Ovary (tissue), 9 donors: ENCODE data around the gene MINDY4B. TPM values are rescaled to one million over a fixed set of nuclear protein-coding genes. Genes with fewer than 3 reads are reported as not detected.
A peak's percentile ranks its signal among the peaks of the same experiment; 100 is the strongest.
"Not testable (repeated sequence)": the region's sequence is repeated elsewhere in the genome, so short reads cannot be mapped to it uniquely, and the experiment has no call there.

ENCODE experiments used
- DNase-seq, 5 donors: peaks; one replicate each; pipeline ENCODE4 v3.0.0-alpha.2; 2019 to 2020
- H3K27ac ChIP-seq, 2 donors: fragments of 200-600 bp; one replicate each; pipeline versions ENCODE4 v1.5.1 to v1.8.0; 2019 to 2022
- H3K27me3 ChIP-seq: fragments of 200-600 bp; one replicate; pipeline ENCODE4 v1.8.0; 2022
- H3K36me3 ChIP-seq: fragments of 200-600 bp; sonication (generic); one replicate; pipeline ENCODE4 v1.5.1; 2019
- H3K4me1 ChIP-seq: one replicate; pipeline ENCODE4 v1.8.1; 2013; ENCODE audit warnings: mild to moderate bottlenecking, moderate library complexity; ENCODE audit not compliant: insufficient read depth
- H3K4me3 ChIP-seq: fragments of 200-600 bp; sonication (generic); one replicate; pipeline ENCODE4 v1.5.1; 2017
- H3K9me3 ChIP-seq, 2 donors: fragments of 200-600 bp in 1 of 2; sonication (generic) in 1 of 2; one replicate each; pipeline versions ENCODE4 v1.5.1 to v1.8.1; 2013 to 2019; ENCODE audit warnings: mild to moderate bottlenecking in 1 of 2, moderate library complexity in 1 of 2
- EP300 ChIP-seq: sonication (generic); formaldehyde crosslinking; IDR thresholded peaks from one replicate; pipeline ENCODE4 v1.6.1; 2017; ENCODE audit warnings: antibody characterized with exemption
- POLR2A ChIP-seq: fragments of 450-650 bp; IDR thresholded peaks from one replicate; pipeline ENCODE4 v1.6.1; 2017; ENCODE audit warnings: antibody characterized with exemption, mild to moderate bottlenecking, moderate library complexity
- WGBS, 3 donors: extraction: QIAGEN DNeasy Blood & Tissue Kit in 1 of 3; methylation state at CpG; one replicate each; pipeline versions ENCODE4 v1.1.5 to v1.1.7; 2013 to 2017; 5-methylcytosine and 5-hydroxymethylcytosine counted together
- intact Hi-C, 4 donors: fragments of 100-400 bp; cut with DNase I; formaldehyde crosslinking; loops; one replicate each; pipeline versions ENCODE4 v1.11.0 to v1.15.1; 2022 to 2023
- polyA plus RNA-seq, 2 donors: library from polyadenylated mRNA; stranded (reverse); fragments of 200-250 nt in 1 of 2; fragments of 350-450 nt in 1 of 2; fragmentation: Illumina TruSeq in 1 of 2; extraction: RNeasy Lipid Tissue Mini Kit (QIAGEN cat#74804) in 1 of 2; gene quantifications; one replicate each; pipeline ENCODE4 v1.2.3, GENCODE V29; 2013 to 2014
- total RNA-seq, 7 donors: library from RNA; depleted of rRNA in 2 of 7; stranded (reverse); fragments of >200 nt in 2 of 7; fragmentation: NEBNext Ultra II Directional in 3 of 7; extraction: Animal tissue kit (Norgen Biotek cat#: 25700) in 3 of 7; gene quantifications; one replicate each; pipeline versions ENCODE4 v1.1.0 to v1.2.4, GENCODE V29; 2016 to 2023
- TF ChIP-seq, protein P1 (sequence below), 3 donors: fragments of 450-650 bp in 2 of 3; fragments of 200-600 bp in 1 of 3; IDR thresholded peaks; one replicate each; pipeline versions ENCODE4 v1.5.1 to v1.8.0; 2016 to 2022; ENCODE audit warnings: antibody characterized with exemption in 3 of 3, mild to moderate bottlenecking in 1 of 3
- donor health status: DM: no; HTN: no; CAD: no; lungs with moderate emphysema.
- donor health status: DM: no; HTN: no; CAD: no.
- donor health status: Bipolar disorder and iron deficiency.
- donor health status: DM: yes; HTN: yes; CAD: no.
- donor health status: DM: no; HTN: no; CAD: no.
- donor health status: DM: yes; HTN: yes; CAD: no.

MINDY4B gene
- total and polyA plus RNA-seq, 9 donors: not detected

DNA sequence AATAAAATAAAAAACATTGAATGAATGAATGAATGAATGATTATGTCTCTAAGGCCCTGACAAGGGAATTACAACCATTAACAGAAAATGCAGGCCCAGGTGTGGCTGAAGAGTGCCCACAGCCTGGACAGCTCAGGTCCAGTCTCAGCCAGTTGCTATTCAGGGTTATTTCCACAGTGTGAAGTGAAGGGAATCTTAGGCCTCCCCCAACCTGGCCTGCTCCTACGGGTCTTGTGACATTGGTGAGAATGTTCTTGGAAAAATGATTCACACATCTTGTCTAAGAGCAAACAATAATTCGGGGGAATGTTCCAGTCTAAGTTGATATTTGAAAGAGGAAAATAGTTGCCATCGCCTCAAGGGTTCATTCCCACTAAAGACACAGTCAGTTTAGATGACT lies 37.0 kb downstream of the MINDY4B start:
- no peaks in the 10 kb centered on the region for H3K9me3 ChIP-seq
- no peaks in the 10 kb centered on the region for H3K27me3 ChIP-seq
- TF ChIP-seq EP300 (no peak), POLR2A (no peak)
- TF ChIP-seq, protein P1, sequence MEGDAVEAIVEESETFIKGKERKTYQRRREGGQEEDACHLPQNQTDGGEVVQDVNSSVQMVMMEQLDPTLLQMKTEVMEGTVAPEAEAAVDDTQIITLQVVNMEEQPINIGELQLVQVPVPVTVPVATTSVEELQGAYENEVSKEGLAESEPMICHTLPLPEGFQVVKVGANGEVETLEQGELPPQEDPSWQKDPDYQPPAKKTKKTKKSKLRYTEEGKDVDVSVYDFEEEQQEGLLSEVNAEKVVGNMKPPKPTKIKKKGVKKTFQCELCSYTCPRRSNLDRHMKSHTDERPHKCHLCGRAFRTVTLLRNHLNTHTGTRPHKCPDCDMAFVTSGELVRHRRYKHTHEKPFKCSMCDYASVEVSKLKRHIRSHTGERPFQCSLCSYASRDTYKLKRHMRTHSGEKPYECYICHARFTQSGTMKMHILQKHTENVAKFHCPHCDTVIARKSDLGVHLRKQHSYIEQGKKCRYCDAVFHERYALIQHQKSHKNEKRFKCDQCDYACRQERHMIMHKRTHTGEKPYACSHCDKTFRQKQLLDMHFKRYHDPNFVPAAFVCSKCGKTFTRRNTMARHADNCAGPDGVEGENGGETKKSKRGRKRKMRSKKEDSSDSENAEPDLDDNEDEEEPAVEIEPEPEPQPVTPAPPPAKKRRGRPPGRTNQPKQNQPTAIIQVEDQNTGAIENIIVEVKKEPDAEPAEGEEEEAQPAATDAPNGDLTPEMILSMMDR (IDR thresholded peaks at IDR 0.05): no peak
- DNase-seq: peak in 3 of 5 donors; percentile 37 to 45 (median 40)
- H3K27ac ChIP-seq: no peak overlapping the region
- H3K4me1 ChIP-seq: no peaks in the 10 kb centered on the region
- intact Hi-C loops: no loop called here
- WGBS, 3 donors: 24 to 38% (median 31%) methylated on average over 3 of the region's 3 CpGs
- no peaks in the 10 kb centered on the region for H3K36me3 ChIP-seq
- H3K4me3 ChIP-seq: no peak overlapping the region

DNA sequence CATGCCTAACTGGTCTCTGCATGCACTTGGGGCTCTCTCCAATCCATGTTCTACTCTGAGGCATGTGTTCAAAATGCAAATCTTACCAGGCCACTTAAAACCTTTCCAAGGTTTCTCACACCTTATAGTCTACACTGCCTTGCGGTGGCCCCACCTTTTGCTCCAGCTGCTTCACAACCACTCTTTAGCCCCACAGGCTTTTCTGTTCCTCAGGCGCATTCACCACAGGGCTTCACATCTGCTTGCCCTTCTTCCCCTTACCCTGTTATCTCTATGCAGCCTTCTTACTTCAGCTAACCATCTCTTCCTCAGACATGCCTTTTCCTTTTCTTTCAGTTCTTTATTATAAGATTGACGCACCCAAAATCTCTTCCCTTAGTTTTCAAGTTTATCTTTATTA lies 37.8 kb downstream of the MINDY4B start:
- intact Hi-C loops: no loop called here
- H3K4me1 ChIP-seq: no peaks in the 10 kb centered on the region
- no peak overlapping the region for H3K27ac ChIP-seq
- no peak for DNase-seq
- H3K36me3 ChIP-seq: no peaks in the 10 kb centered on the region
- H3K27me3 ChIP-seq: no peaks in the 10 kb centered on the region
- H3K9me3 ChIP-seq: no peaks in the 10 kb centered on the region
- TF ChIP-seq EP300 (no peak), POLR2A (no peak)
- TF ChIP-seq, protein P1 (IDR thresholded peaks at IDR 0.05): no peak
- no peak overlapping the region for H3K4me3 ChIP-seq
- 93 to 97% (median 95%) methylated on average over 3 of the region's 3 CpGs for WGBS, 3 donors

DNA sequence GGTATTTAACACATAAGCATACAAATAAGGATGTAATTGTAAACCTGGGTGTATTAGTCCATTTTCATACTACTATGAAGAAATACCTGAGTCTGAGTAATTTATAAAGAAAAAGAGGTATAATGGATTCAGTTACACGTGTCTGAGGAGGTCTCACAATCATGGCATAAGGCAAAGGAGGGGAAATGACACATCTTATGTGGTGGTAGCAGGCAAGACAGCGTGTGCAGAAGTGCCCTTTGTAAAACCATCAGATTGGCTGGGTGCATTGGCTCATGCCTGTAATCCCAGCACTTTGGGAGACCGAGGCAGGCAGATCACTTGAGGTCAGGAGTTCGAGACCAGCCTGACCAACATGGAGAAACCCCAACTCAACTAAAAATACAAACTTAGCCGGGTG lies 41.3 kb downstream of the MINDY4B start:
- 87 to 91% (median 90%) methylated on average over 5 of the region's 5 CpGs for WGBS, 3 donors

DNA sequence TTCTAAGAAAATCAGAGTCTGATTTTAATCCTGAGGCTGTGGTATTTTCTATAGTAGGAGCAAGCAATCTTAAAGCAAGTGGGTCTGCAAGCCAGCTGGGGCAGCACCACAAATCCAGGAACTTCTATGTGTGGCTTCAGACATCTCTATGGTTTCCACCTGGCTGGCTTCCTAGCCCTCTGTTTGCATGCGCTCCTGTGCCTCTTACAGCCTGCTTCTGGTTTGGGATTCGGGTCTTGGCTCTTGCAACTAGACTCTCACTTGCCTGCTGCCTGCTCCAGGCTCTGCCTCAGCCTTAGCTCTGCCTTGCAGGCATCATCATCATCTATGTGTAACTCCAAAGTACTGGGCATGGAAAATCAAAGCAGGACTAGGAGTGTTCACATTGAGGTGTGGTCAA lies 43.4 kb downstream of the MINDY4B start:
- H3K4me3 ChIP-seq: no peak overlapping the region
- no peaks in the 10 kb centered on the region for H3K27me3 ChIP-seq
- H3K27ac ChIP-seq: no peak overlapping the region
- H3K9me3 ChIP-seq: no peaks in the 10 kb centered on the region
- intact Hi-C loops: loop anchor here (5.0 kb wide), 4 partner anchors 75 to 285 kb away; no protein-coding TSS in a partner anchor
- 86 to 95% (median 87%) methylated on average over 2 of the region's 2 CpGs for WGBS, 3 donors
- H3K4me1 ChIP-seq: no peaks in the 10 kb centered on the region
- no peaks in the 10 kb centered on the region for H3K36me3 ChIP-seq
- DNase-seq: no peak
- TF ChIP-seq POLR2A (no peak), EP300 (no peak)
- TF ChIP-seq, protein P1 (IDR thresholded peaks at IDR 0.05): no peak

More for the DNA sequence above, 41.3 kb downstream of the MINDY4B start:
- not testable (repeated sequence) for H3K27ac ChIP-seq, DNase-seq, H3K9me3 ChIP-seq, H3K4me3 ChIP-seq, H3K36me3 ChIP-seq, H3K4me1 ChIP-seq, H3K27me3 ChIP-seq
- intact Hi-C loops: loop anchor here (2.0 to 5.0 kb wide), 5 partner anchors 77 to 283 kb away; no protein-coding TSS in a partner anchor

DNA sequence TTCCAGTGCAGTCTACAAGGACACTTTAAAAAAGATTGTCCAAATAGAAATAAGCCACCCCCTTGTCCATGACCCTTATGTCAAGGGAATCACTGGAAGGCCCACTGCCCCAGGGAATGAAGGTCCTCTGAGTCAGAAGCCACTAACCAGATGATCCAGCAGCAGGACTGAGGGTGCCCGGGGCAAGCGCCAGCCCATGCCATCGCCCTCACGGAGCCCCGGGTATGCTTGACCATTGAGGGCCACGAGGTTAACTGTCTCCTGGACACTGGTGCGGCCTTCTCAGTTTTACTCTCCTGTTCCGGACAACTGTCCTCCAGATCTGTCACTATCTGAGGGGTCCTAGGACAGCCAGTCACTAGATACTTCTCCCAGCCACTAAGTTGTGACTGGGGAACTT lies 47.3 kb downstream of the MINDY4B start:
- intact Hi-C loops, H3K9me3 ChIP-seq: not testable (repeated sequence)
- WGBS, 3 donors: 95 to 96% (median 96%) methylated on average over 8 of the region's 8 CpGs

More for the DNA sequence above, 47.3 kb downstream of the MINDY4B start:
- not testable (repeated sequence) for H3K4me1 ChIP-seq, H3K36me3 ChIP-seq, H3K27ac ChIP-seq, H3K4me3 ChIP-seq, DNase-seq, H3K27me3 ChIP-seq
